H1 (cell line): ENCODE data around the gene CBLC. TPM values are rescaled to one million over a fixed set of nuclear protein-coding genes. Genes with fewer than 3 reads are reported as not detected.

Source experiments
- CTCF ChIA-PET: fragments of 300-600 bp; sonication (Branson Sonifier 250); formaldehyde crosslinking; loops from one replicate; lab custom pipeline; 2021; ENCODE audit not compliant: partially characterized antibody; lab: Charles Lee
- POLR2A ChIA-PET: fragments of 300-600 bp; sonication (Branson Sonifier 250); formaldehyde crosslinking; loops from one replicate; lab custom pipeline; 2021; ENCODE audit warnings: inconsistent platforms; ENCODE audit not compliant: partially characterized antibody; lab: Charles Lee
- DNase-seq, 2 experiments: peaks; one replicate each; pipeline versions ENCODE4 v3.0.0 to v3.0.0-alpha.2; 2010 to 2022; ENCODE audit warnings: low spot score in 2 of 2, low read depth in 1 of 2, mixed read lengths in 1 of 2
- FAIRE-seq: peaks from 2 replicates; lab custom pipeline; 2011; peaks lifted over from hg19 to GRCh38; lab: Jason Lieb, UNC
- H2AFZ ChIP-seq: 2 replicates; pipeline ENCODE4 v1.8.1; 2012; ENCODE audit warnings: low read length, inconsistent platforms
- H2AK5ac ChIP-seq: 2 replicates; pipeline ENCODE4 v1.6.1; 2013; ENCODE audit warnings: low read depth, low read length
- H2BK120ac ChIP-seq: replicated peaks from 2 replicates; pipeline ENCODE3; 2013; ENCODE audit warnings: low read depth, low read length, inconsistent platforms
- H2BK12ac ChIP-seq: 2 replicates; pipeline ENCODE4 v1.6.1; 2013; ENCODE audit warnings: low read depth, low read length
- H2BK15ac ChIP-seq: 2 replicates; pipeline ENCODE4 v1.6.1; 2013; ENCODE audit warnings: low read length
- H2BK20ac ChIP-seq: 2 replicates; pipeline ENCODE4 v1.6.1; 2013; ENCODE audit warnings: low read length
- H2BK5ac ChIP-seq: 2 replicates; pipeline ENCODE4 v1.6.1; 2013; ENCODE audit warnings: low read depth, low read length
- H3K14ac ChIP-seq: 2 replicates; pipeline ENCODE4 v1.6.1; 2013; ENCODE audit warnings: inconsistent platforms; ENCODE audit not compliant: insufficient read length
- H3K18ac ChIP-seq: 2 replicates; pipeline ENCODE4 v1.6.1; 2013; ENCODE audit warnings: low read length; ENCODE audit errors: extremely low read depth
- H3K23ac ChIP-seq: 2 replicates; pipeline ENCODE4 v1.6.1; 2013; ENCODE audit warnings: inconsistent platforms; ENCODE audit not compliant: insufficient read length
- H3K23me2 ChIP-seq: 2 replicates; pipeline ENCODE4 v1.6.1; 2013; ENCODE audit warnings: low read depth, low read length
- H3K27ac ChIP-seq: 2 replicates; pipeline ENCODE4 v1.6.1; 2011; ENCODE audit warnings: low read depth, low read length, inconsistent platforms
- H3K27me3 ChIP-seq, 4 experiments: replicated peaks in 1 of 4; 1 replicate in 1 of 4; 2 replicates in 3 of 4; pipeline versions ENCODE4 v1.6.1 to v1.8.1; 2011 to 2013; ENCODE audit warnings: low read length in 3 of 4, mild to moderate bottlenecking in 3 of 4, inconsistent platforms in 2 of 4, mixed read lengths in 2 of 4, moderate library complexity in 1 of 4; ENCODE audit not compliant: control insufficient read depth in 3 of 4, insufficient read depth in 3 of 4; ENCODE audit errors: extremely low read depth in 1 of 4
- H3K36me3 ChIP-seq, 4 experiments: 2 replicates each; pipeline versions ENCODE4 v1.6.1 to v1.8.1; 2011 to 2013; ENCODE audit warnings: mild to moderate bottlenecking in 4 of 4, low read length in 3 of 4, moderate library complexity in 2 of 4, control low read depth in 1 of 4, inconsistent platforms in 1 of 4; ENCODE audit not compliant: insufficient read depth in 4 of 4, control insufficient read depth in 2 of 4
- H3K4ac ChIP-seq: replicated peaks from 2 replicates; pipeline ENCODE3; 2013; ENCODE audit warnings: low read length, low read depth, mixed read lengths, inconsistent platforms; ENCODE audit not compliant: insufficient read length
- H3K4me1 ChIP-seq, 4 experiments: replicated peaks in 1 of 4; 1 replicate in 1 of 4; 2 replicates in 3 of 4; pipeline versions ENCODE4 v1.6.1 to v1.8.1; 2011 to 2013; ENCODE audit warnings: low read length in 3 of 4, inconsistent platforms in 2 of 4, mixed read lengths in 1 of 4; ENCODE audit not compliant: insufficient read depth in 4 of 4, control insufficient read depth in 3 of 4
- H3K4me2 ChIP-seq, 2 experiments: 2 replicates each; pipeline versions ENCODE4 v1.6.1 to v1.8.1; 2011 to 2013; ENCODE audit warnings: low read depth in 2 of 2, low read length in 2 of 2, control low read depth in 1 of 2, inconsistent platforms in 1 of 2, mild to moderate bottlenecking in 1 of 2; ENCODE audit not compliant: insufficient read depth in 1 of 2
- H3K4me3 ChIP-seq, 4 experiments: fragments of 200-600, 300-600 bp in 1 of 4; sonication (generic), shearing (Covaris generic), sonication (Bioruptor Twin) in 1 of 4; 2 replicates each; pipeline versions ENCODE4 v1.5.1 to v1.8.1; 2011 to 2016; ENCODE audit warnings: low read length in 4 of 4, low read depth in 3 of 4, control low read depth in 2 of 4, inconsistent platforms in 2 of 4, mild to moderate bottlenecking in 2 of 4, mixed read lengths in 1 of 4, moderate library complexity in 1 of 4; ENCODE audit not compliant: insufficient read depth in 2 of 4; ENCODE audit errors: extremely low read depth in 1 of 4
- H3K56ac ChIP-seq: replicated peaks from 2 replicates; pipeline ENCODE3; 2013; ENCODE audit warnings: low read depth, mild to moderate bottlenecking, mixed read lengths, low read length, inconsistent platforms; ENCODE audit not compliant: insufficient read length
- H3K79me1 ChIP-seq: 2 replicates; pipeline ENCODE4 v1.6.1; 2013; ENCODE audit warnings: low read depth, low read length, control low read depth
- H3K79me2 ChIP-seq, 2 experiments: 2 replicates each; pipeline versions ENCODE4 v1.6.1 to v1.8.1; 2012 to 2013; ENCODE audit warnings: low read length in 2 of 2, mild to moderate bottlenecking in 2 of 2, inconsistent platforms in 1 of 2; ENCODE audit not compliant: insufficient read depth in 2 of 2, control insufficient read depth in 1 of 2
- H3K9ac ChIP-seq, 4 experiments: replicated peaks in 1 of 4; 1 replicate in 1 of 4; 2 replicates in 3 of 4; pipeline versions ENCODE4 v1.6.1 to v1.8.1; 2011 to 2013; ENCODE audit warnings: low read depth in 3 of 4, low read length in 3 of 4, control low read depth in 2 of 4, mild to moderate bottlenecking in 2 of 4, moderate library complexity in 2 of 4, inconsistent platforms in 1 of 4; ENCODE audit errors: extremely low read depth in 1 of 4
- H3K9me3 ChIP-seq, 2 experiments: 2 replicates each; pipeline versions ENCODE4 v1.6.1 to v1.8.1; 2012 to 2013; ENCODE audit warnings: mild to moderate bottlenecking in 2 of 2, moderate library complexity in 2 of 2, control low read depth in 1 of 2, inconsistent platforms in 1 of 2, low read depth in 1 of 2, low read length in 1 of 2, mixed read lengths in 1 of 2; ENCODE audit not compliant: insufficient read depth in 2 of 2
- H4K20me1 ChIP-seq, 2 experiments: replicated peaks in 1 of 2; 2 replicates each; pipeline versions ENCODE3 to v1.8.1; 2011 to 2013; ENCODE audit warnings: inconsistent platforms in 2 of 2, low read length in 2 of 2, mild to moderate bottlenecking in 1 of 2; ENCODE audit not compliant: insufficient read depth in 2 of 2, control insufficient read depth in 1 of 2
- H4K5ac ChIP-seq: 2 replicates; pipeline ENCODE4 v1.6.1; 2013; ENCODE audit warnings: low read length, low read depth, mixed read lengths, inconsistent platforms; ENCODE audit not compliant: insufficient read length
- H4K8ac ChIP-seq: 2 replicates; pipeline ENCODE4 v1.8.0; 2013; ENCODE audit warnings: mild to moderate bottlenecking, moderate library complexity, low read length, inconsistent platforms; ENCODE audit not compliant: insufficient read depth; ENCODE audit errors: extremely low read depth
- H4K91ac ChIP-seq: replicated peaks from 2 replicates; pipeline ENCODE3; 2013; ENCODE audit warnings: low read length, mixed read lengths, inconsistent platforms; ENCODE audit not compliant: insufficient read length
- ASH2L ChIP-seq: fragments of 200-600, 300-600 bp; sonication (generic); IDR thresholded peaks from one replicate; pipeline ENCODE4 v1.7.1; 2017; ENCODE audit warnings: low read length
- BACH1 ChIP-seq: IDR thresholded peaks from 2 replicates; pipeline ENCODE4 v1.6.1; 2012; ENCODE audit warnings: low read length, improper control_type of control experiment
- CHD1 ChIP-seq: IDR thresholded peaks from 2 replicates; pipeline ENCODE4 v1.6.1; 2012; ENCODE audit warnings: low read depth, low read length, improper control_type of control experiment
- CTBP2 ChIP-seq: IDR thresholded peaks from 2 replicates; pipeline ENCODE4 v1.7.0; 2011; ENCODE audit warnings: borderline replicate concordance, mild to moderate bottlenecking, moderate library complexity, mixed read lengths, low read length; ENCODE audit not compliant: insufficient read depth, insufficient read length
- JUND ChIP-seq: IDR thresholded peaks from 2 replicates; pipeline ENCODE4 v1.6.1; 2011; ENCODE audit warnings: mild to moderate bottlenecking, improper control_type of control experiment, low read length
- NANOG ChIP-seq: IDR thresholded peaks from 2 replicates; pipeline ENCODE4 v1.6.1; 2011; ENCODE audit warnings: low read length, low read depth, mild to moderate bottlenecking, inconsistent platforms; ENCODE audit not compliant: insufficient read depth, poor library complexity, severe bottlenecking
- RXRA ChIP-seq: IDR thresholded peaks from 2 replicates; pipeline ENCODE4 v1.6.1; 2011; ENCODE audit warnings: low read depth, mild to moderate bottlenecking, low read length, moderate library complexity; ENCODE audit not compliant: insufficient read depth
- SIN3A ChIP-seq, 2 experiments: IDR thresholded peaks in 1 of 2; conservative IDR thresholded peaks in 1 of 2; 2 replicates each; pipeline ENCODE4 v1.6.1; 2011 to 2012; ENCODE audit warnings: low read length in 2 of 2, improper control_type of control experiment in 1 of 2, low read depth in 1 of 2, mild to moderate bottlenecking in 1 of 2
- SIRT6 ChIP-seq: IDR thresholded peaks from one replicate; pipeline ENCODE4 v1.7.1; 2012; ENCODE audit warnings: low read length, inconsistent platforms
- TBP ChIP-seq: IDR thresholded peaks from 2 replicates; pipeline ENCODE4 v1.6.1; 2011; ENCODE audit warnings: low read depth, low read length, improper control_type of control experiment
- TCF12 ChIP-seq: IDR thresholded peaks from 2 replicates; pipeline ENCODE4 v1.6.1; 2011; ENCODE audit warnings: low read depth, mild to moderate bottlenecking, low read length
- TEAD4 ChIP-seq: IDR thresholded peaks from 2 replicates; pipeline ENCODE4 v1.6.1; 2012; ENCODE audit warnings: low read depth, low read length, inconsistent platforms, mixed read lengths
- WGBS, 2 experiments: shearing (Covaris generic) in 1 of 2; methylation state at CpG; one replicate each; pipeline versions ENCODE4 v1.1.6 to v1.1.7; 2013 to 2015; ENCODE audit warnings: low lambda C conversion rate in 2 of 2, mixed read lengths in 2 of 2, inconsistent platforms in 1 of 2, low coverage in 1 of 2, missing lambda C conversion rate in 1 of 2; ENCODE audit not compliant: insufficient replicate concordance in 2 of 2, insufficient coverage in 1 of 2, insufficient read length in 1 of 2; ENCODE audit errors: extremely low coverage in 1 of 2, missing lambda C conversion rate in 1 of 2; 5-methylcytosine and 5-hydroxymethylcytosine counted together
- polyA plus RNA-seq, 7 experiments: library from polyadenylated mRNA; depleted of rRNA in 3 of 7; stranded (reverse) in 5 of 7; unstranded in 2 of 7; fragments of >200 nt in 5 of 7; fragments of 200-250 nt in 2 of 7; gene quantifications; 1 replicate in 5 of 7; 2 replicates in 1 of 7; 4 replicates in 1 of 7; pipeline versions ENCODE4 v1.2.1 to v1.2.3, GENCODE V29; 2011 to 2013; ENCODE audit warnings: missing spikeins in 2 of 7, mixed read lengths in 2 of 7
- total RNA-seq: library from RNA; stranded (reverse); fragmentation: NEBNext Ultra II Directional; extraction: Animal tissue kit (Norgen Biotek cat#: 25700); gene quantifications from 2 replicates; pipeline ENCODE4 v1.2.1, GENCODE V29; 2021

Gene CBLC
- total and polyA plus RNA-seq, 2 of the 8 experiments (the other 6 are each of a cell fraction or from before 2014, with no cell fraction given) = 17.4 to 35.7 TPM

- Histone ChIP-seq H3K4ac (no peak overlapping the region), H3K79me1 (peaks cover 2% of the 10 kb centered on the region; the same call in 1 of the 2 replicates), H3K4me2 (no peak overlapping the region), H3K79me2 (no peaks in the 10 kb centered on the region), H2AK5ac (no peak overlapping the region), H4K20me1 (peaks cover 5 to 12% of the 10 kb centered on the region in 2 experiments), H2BK120ac (no peak overlapping the region), H4K8ac (no peak overlapping the region; the same call in 1 of the 2 replicates), H3K4me3 (no peak overlapping the region), H3K4me1 (peaks cover 4 to 30% (median 18%) of the 10 kb centered on the region in 4 experiments), H4K91ac (no peak overlapping the region), H3K27ac (no peak overlapping the region), H3K56ac (no peak overlapping the region), H3K9ac (no peak overlapping the region), H3K9me3 (no peaks in the 10 kb centered on the region), H3K36me3 (peaks cover 9 to 30% (median 21%) of the 10 kb centered on the region in 4 experiments; a peak in 5 of 8 replicates), H3K14ac (no peak overlapping the region), H2BK5ac (no peak overlapping the region), H3K23ac (no peak overlapping the region), H2BK12ac (no peak overlapping the region), H3K18ac (no peak overlapping the region), H3K27me3 (peaks cover 0 to 2% (median under 1%) of the 10 kb centered on the region in 4 experiments; a peak in 3 of 7 replicates), H2BK15ac (no peak overlapping the region), H2AFZ (no peak overlapping the region), H3K23me2 (peaks cover 5% of the 10 kb centered on the region; the same call in 1 of the 2 replicates), H2BK20ac (no peak overlapping the region), H4K5ac (no peak overlapping the region)
- FAIRE-seq (no peak), DNase-seq (no peak)
- CTCF ChIA-PET = interaction anchor here (0.7 to 2.0 kb wide), 9 partner anchors 9 to 90 kb away, joined by 3 to 17 read pairs (median 3); partner anchors contain the start of gene NECTIN2
- WGBS, 2 experiments = 95% methylated on average over 28 of the region's 28 CpGs; no CpG with 5 or more reads in 1 of the 2 experiments
- POLR2A ChIA-PET = interaction anchor here (0.6 to 6.0 kb wide), 3 partner anchors 10 to 134 kb away, joined by 3 to 37 read pairs (median 5); no protein-coding TSS in a partner anchor
- no peak for TF ChIP-seq RXRA
- no peak for TF ChIP-seq TCF12
- no peak for TF ChIP-seq TEAD4
- no peak for TF ChIP-seq JUND
- TF ChIP-seq NANOG = no peak
- no peak for TF ChIP-seq CHD1
- TF ChIP-seq SIRT6 = no peak
- TF ChIP-seq ASH2L = no peak
- TF ChIP-seq TBP = no peak
- no peak for TF ChIP-seq SIN3A (conservative IDR thresholded peaks at IDR 0.05 in 1 of 2, IDR thresholded peaks at IDR 0.05 in 1 of 2; ENCODE audit: low read depth in 1 of 2, low read length in 2 of 2)
- no peak for TF ChIP-seq BACH1
- TF ChIP-seq CTBP2 = no peak
Measured at GRCh38 chr19:44812142-44812718, 34.5 kb downstream of the CBLC start.
